K562 (cell line): ENCODE measurements around the gene RIT1. TPM values are rescaled to one million over a fixed set of nuclear protein-coding genes. Genes with fewer than 3 reads are reported as not detected.

ENCODE experiments used
- ARID3B ChIP-seq: fragments of 250-450 bp; sonication (Bioruptor Pico); IDR thresholded peaks from 2 replicates; pipeline ENCODE4 v1.4.0; 2020; ENCODE audit warnings: borderline replicate concordance
- ATF3 ChIP-seq, 2 experiments: fragments of 450-650 bp in 1 of 2; sonication (generic) in 1 of 2; formaldehyde crosslinking in 1 of 2; IDR thresholded peaks in 1 of 2; conservative IDR thresholded peaks in 1 of 2; 2 replicates each; pipeline versions ENCODE4 v1.6.1 to v1.8.1; 2016 to 2023; ENCODE audit warnings: mild to moderate bottlenecking in 2 of 2, moderate library complexity in 2 of 2, inconsistent platforms in 1 of 2, missing genetic modification reagents in 1 of 2
- BRD9 ChIP-seq: fragments of 450-650 bp; IDR thresholded peaks from 2 replicates; pipeline ENCODE4 v1.6.1; 2018; ENCODE audit warnings: low read depth; ENCODE audit not compliant: partially characterized antibody
- CAMTA2 ChIP-seq: fragments of 250-450 bp; sonication (Bioruptor Pico); conservative IDR thresholded peaks from 2 replicates; pipeline ENCODE4 v1.5.1; 2022
- HCFC1 ChIP-seq: IDR thresholded peaks from 2 replicates; pipeline ENCODE4 v1.6.1; 2012; ENCODE audit warnings: low read depth, low read length, improper control_type of control experiment
- HOMEZ ChIP-seq: fragments of 250-450 bp; sonication (Bioruptor Pico); IDR thresholded peaks from 2 replicates; pipeline ENCODE4 v1.4.0; 2020; ENCODE audit warnings: mild to moderate bottlenecking, moderate library complexity
- MED1 ChIP-seq: sonication (generic); formaldehyde crosslinking; IDR thresholded peaks from 2 replicates; pipeline ENCODE4 v1.8.1; 2023; ENCODE audit warnings: missing genetic modification reagents, borderline replicate concordance
- NR2C2 ChIP-seq, 2 experiments: fragments of 200-800 bp in 1 of 2; sonication (Bioruptor generic) in 1 of 2; sonication (generic) in 1 of 2; formaldehyde crosslinking in 1 of 2; IDR thresholded peaks; 2 replicates each; pipeline versions ENCODE4 v1.6.1 to v1.8.0; 2016 to 2022; ENCODE audit warnings: mild to moderate bottlenecking in 1 of 2, missing compliant biosample characterization in 1 of 2, missing genetic modification characterization in 1 of 2, missing genetic modification reagents in 1 of 2
- OTX1 ChIP-seq: fragments of 450-650 bp; formaldehyde crosslinking; IDR thresholded peaks from 2 replicates; pipeline ENCODE4 v1.4.0; 2022; ENCODE audit warnings: mild to moderate bottlenecking
- PTTG1 ChIP-seq: fragments of 450-650 bp; IDR thresholded peaks from 2 replicates; pipeline ENCODE4 v1.6.1; 2016; ENCODE audit warnings: low read depth, mild to moderate bottlenecking, missing genetic modification characterization, missing compliant biosample characterization
- ZNF449 ChIP-seq: fragments of 250-450 bp; sonication (Bioruptor Pico); IDR thresholded peaks from 2 replicates; pipeline ENCODE4 v1.8.0; 2022; ENCODE audit warnings: moderate library complexity, mild to moderate bottlenecking, inconsistent platforms
- ZNF586 ChIP-seq: fragments of 450-650 bp; formaldehyde crosslinking; conservative IDR thresholded peaks from 2 replicates; pipeline ENCODE4 v1.4.0; 2020; ENCODE audit warnings: mild to moderate bottlenecking, moderate library complexity
- ZNF609 ChIP-seq: sonication (generic); formaldehyde crosslinking; IDR thresholded peaks from 2 replicates; pipeline ENCODE4 v1.8.1; 2023; ENCODE audit warnings: missing genetic modification reagents, mild to moderate bottlenecking, borderline replicate concordance
- polyA plus RNA-seq, 8 experiments: library from polyadenylated mRNA; depleted of rRNA in 4 of 8; stranded (reverse) in 5 of 8; unstranded in 3 of 8; fragments of >200 nt; fragmentation: Nextera tagmentation in 2 of 8; fragmentation: Illumina TruSeq in 1 of 8; extraction: Ambion mirVana in 2 of 8; extraction: Trizol in 1 of 8; gene quantifications; 2 replicates each; pipeline versions ENCODE4 v1.2.1 to v1.2.3, GENCODE V29; 2011 to 2014; ENCODE audit warnings: inconsistent platforms in 1 of 8, missing spikeins in 1 of 8
- total RNA-seq, 7 experiments: library from RNA; depleted of rRNA in 6 of 7; stranded (reverse); fragments of >200 nt in 6 of 7; fragmentation: Illumina TruSeq in 2 of 7; extraction: Trizol in 2 of 7; gene quantifications; 2 replicates each; pipeline versions ENCODE4 v1.2.1 to v1.2.3, GENCODE V29; 2011 to 2021; ENCODE audit warnings: low replicate concordance in 1 of 7

Gene RIT1
- total and polyA plus RNA-seq, 9 of the 15 experiments (the other 6 are each of a cell fraction or from before 2014, with no cell fraction given): 13.5 to 57.6 (median 22.9) TPM

- TF ChIP-seq BRD9: peak; percentile 42
- TF ChIP-seq CAMTA2 (CRISPR knock-in tag): no peak
- peak; percentile 85 for TF ChIP-seq HCFC1
- no peak for TF ChIP-seq ZNF586
- no peak for TF ChIP-seq ZNF449 (CRISPR knock-in tag)
- peak; percentile 98 for TF ChIP-seq NR2C2 (CRISPR knock-in tag; IDR thresholded peaks at IDR 0.05)
- TF ChIP-seq NR2C2 (tag; IDR thresholded peaks at IDR 0.05): peak; percentile 100
- TF ChIP-seq HOMEZ: no peak
- TF ChIP-seq OTX1 (CRISPR knock-in tag): peak; percentile 60; the same call in 1 of the 2 replicates
- TF ChIP-seq ZNF609 (CRISPR knock-in tag): peak; percentile 60; the same call in 1 of the 2 replicates
- TF ChIP-seq ATF3 (IDR thresholded peaks at IDR 0.05): no peak
- TF ChIP-seq ATF3 (CRISPR knock-in tag; conservative IDR thresholded peaks at IDR 0.05): 0 out of 2 replicates have a peak, but pooled peaks have one; percentile 39
- no peak for TF ChIP-seq ARID3B (CRISPR knock-in tag)
- no peak for TF ChIP-seq MED1 (CRISPR knock-in tag)
- TF ChIP-seq PTTG1 (tag): no peak
Measured at GRCh38 chr1:155934097-155934935, 23.2 kb upstream of the RIT1 start, which contains the start of gene KHDC4 (continued).
